Natural killer cell (primary cell): ENCODE data around the gene SIPA1L3. TPM values are rescaled to one million over a fixed set of nuclear protein-coding genes. Genes with fewer than 3 reads are reported as not detected.

ENCODE experiments used
- ATAC-seq, 3 donors: fragments of 150-1000 bp in 2 of 3; fragments of 200-7000 bp in 1 of 3; cut with Tn5 transposase; 1 replicate in 1 of 3; 2 replicates in 2 of 3; pipeline ENCODE4 v1.10.0; 2021; ENCODE audit warnings: mild to moderate bottlenecking in 2 of 3, moderate library complexity in 2 of 3
- DNase-seq, 2 donors: peaks; one replicate each; pipeline versions ENCODE4 v3.0.0 to v3.0.0-alpha.2; 2013 to 2021; ENCODE audit warnings: mixed read lengths in 1 of 2
- H3K27ac ChIP-seq: one replicate; pipeline ENCODE4 v1.5.1; 2013; ENCODE audit warnings: mild to moderate bottlenecking, low read length
- H3K27me3 ChIP-seq: one replicate; pipeline ENCODE4 v1.6.1; 2013; ENCODE audit warnings: low read length; ENCODE audit not compliant: control insufficient read depth, insufficient read depth
- H3K36me3 ChIP-seq: one replicate; pipeline ENCODE4 v1.6.1; 2013; ENCODE audit warnings: low read length; ENCODE audit not compliant: control insufficient read depth, insufficient read depth
- H3K4me1 ChIP-seq: one replicate; pipeline ENCODE4 v1.6.1; 2013; ENCODE audit warnings: low read length; ENCODE audit not compliant: control insufficient read depth, insufficient read depth
- H3K4me3 ChIP-seq: one replicate; pipeline ENCODE4 v1.5.1; 2013; ENCODE audit warnings: low read length
- H3K9me3 ChIP-seq: one replicate; pipeline ENCODE4 v1.6.1; 2013; ENCODE audit warnings: low read length; ENCODE audit not compliant: control insufficient read depth, insufficient read depth
- H3K27ac Mint-ChIP-seq, 2 donors: one replicate each; pipeline ENCODE4 v1.8.0; 2022; ENCODE audit warnings: mild to moderate bottlenecking in 2 of 2, mixed read lengths in 2 of 2, moderate library complexity in 1 of 2
- H3K27me3 Mint-ChIP-seq, 2 donors: one replicate each; pipeline ENCODE4 v1.8.0; 2022; ENCODE audit warnings: low read depth in 2 of 2, mixed read lengths in 2 of 2
- H3K36me3 Mint-ChIP-seq: one replicate; pipeline ENCODE4 v1.8.0; 2022; ENCODE audit warnings: mixed read lengths
- H3K4me1 Mint-ChIP-seq, 2 donors: one replicate each; pipeline ENCODE4 v1.8.0; 2022; ENCODE audit warnings: mixed read lengths in 2 of 2
- H3K4me3 Mint-ChIP-seq: one replicate; pipeline ENCODE4 v1.8.0; 2022; ENCODE audit warnings: mild to moderate bottlenecking, moderate library complexity, mixed read lengths
- H3K9me3 Mint-ChIP-seq, 2 donors: one replicate each; pipeline ENCODE4 v1.8.0; 2022; ENCODE audit warnings: mixed read lengths in 2 of 2
- CTCF ChIP-seq: fragments of 200-600 bp; IDR thresholded peaks from one replicate; pipeline ENCODE4 v1.8.0; 2022; ENCODE audit warnings: antibody characterized with exemption
- WGBS: methylation state at CpG from one replicate; pipeline ENCODE4 v1.1.7; 2013; ENCODE audit warnings: missing lambda C conversion rate; ENCODE audit not compliant: insufficient coverage; 5-methylcytosine and 5-hydroxymethylcytosine counted together
- intact Hi-C: fragments of 100-400 bp; cut with micrococcal nuclease; formaldehyde crosslinking; loops from one replicate; pipeline ENCODE4 v1.14.2; 2022
- total RNA-seq, 4 donors: library from RNA; stranded (reverse); fragments of 120-200 nt in 1 of 4; gene quantifications; one replicate each; pipeline versions ENCODE4 v1.2.3 to v1.2.4, GENCODE V29; 2013 to 2022

The SIPA1L3 gene
- total RNA-seq, 3 donors from 2014 or later (not counting 1 experiment from before 2014, with no cell fraction given): 34.4 to 35.8 (median 35.4) TPM

DNA sequence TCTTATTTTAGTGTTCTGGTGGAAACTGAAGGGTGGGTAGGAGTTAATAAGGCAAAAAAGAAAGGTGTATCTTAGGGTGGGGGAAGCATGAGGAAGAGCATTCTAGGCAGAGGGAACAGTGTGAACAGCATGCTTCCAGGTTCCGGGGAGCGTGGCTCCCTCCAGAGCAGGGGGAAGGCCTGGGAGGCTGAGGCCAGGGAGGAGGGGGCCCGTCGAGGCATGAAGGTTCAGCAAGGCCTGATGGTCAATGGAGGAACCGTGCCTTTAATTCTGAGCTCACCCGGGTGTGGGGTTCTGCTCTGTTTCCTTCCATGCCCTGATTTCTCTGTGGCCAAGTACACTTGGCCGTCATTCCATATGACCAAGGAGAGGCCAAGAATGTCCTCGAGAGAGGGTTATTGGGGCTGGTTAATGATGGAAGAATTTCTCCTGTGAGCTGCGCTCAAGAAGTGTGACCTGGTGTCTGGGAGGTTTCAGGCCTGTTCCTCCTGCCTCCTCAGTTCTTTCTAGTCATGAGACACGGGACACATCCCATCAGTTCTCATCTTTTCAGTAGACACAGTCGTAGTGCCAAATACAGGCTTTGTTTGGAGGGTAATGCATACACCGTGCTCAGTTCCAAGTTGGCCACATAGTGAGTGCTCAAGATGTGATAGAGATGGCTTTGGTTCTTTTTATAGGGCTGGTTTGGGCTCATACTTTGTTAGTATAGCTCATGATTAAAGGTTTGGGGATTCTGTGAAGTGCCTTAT, 73.6 kb downstream of the SIPA1L3 start:
- Histone ChIP-seq H3K36me3 (no peaks in the 10 kb centered on the region), H3K4me1 (peaks cover 25% of the 10 kb centered on the region), H3K4me3 (no peak overlapping the region), H3K27ac (peak overlapping the region; percentile 71), H3K9me3 (no peaks in the 10 kb centered on the region), H3K27me3 (no peaks in the 10 kb centered on the region)
- no peak overlapping the region for H3K4me3 Mint-ChIP-seq
- H3K9me3 Mint-ChIP-seq: no peaks in the 10 kb centered on the region
- no peak for TF ChIP-seq CTCF
- intact Hi-C loops: no loop called here
- H3K36me3 Mint-ChIP-seq: no peaks in the 10 kb centered on the region
- WGBS: 87% methylated on average over 11 of the region's 12 CpGs
- DNase-seq (no peak), ATAC-seq (no peak)
- no peak overlapping the region for H3K27ac Mint-ChIP-seq
- no peaks in the 10 kb centered on the region for H3K27me3 Mint-ChIP-seq
- H3K4me1 Mint-ChIP-seq: peaks cover 10 to 20% of the 10 kb centered on the region in 2 donors

GRCh38 chr19:37981785-37982475, 74.9 kb downstream of the SIPA1L3 start:
- 87% methylated on average over 13 of the region's 13 CpGs for WGBS
- H3K4me3 ChIP-seq: no peak overlapping the region
- H3K27me3 ChIP-seq: no peaks in the 10 kb centered on the region
- H3K4me1 ChIP-seq: peaks cover 32% of the 10 kb centered on the region
- H3K27ac Mint-ChIP-seq: no peak overlapping the region
- no peak for TF ChIP-seq CTCF
- H3K4me3 Mint-ChIP-seq: no peak overlapping the region
- H3K36me3 ChIP-seq: no peaks in the 10 kb centered on the region
- no peaks in the 10 kb centered on the region for H3K27me3 Mint-ChIP-seq
- no peaks in the 10 kb centered on the region for H3K9me3 Mint-ChIP-seq
- H3K27ac ChIP-seq: no peak overlapping the region
- DNase-seq (no peak), ATAC-seq (no peak)
- no peaks in the 10 kb centered on the region for H3K36me3 Mint-ChIP-seq
- no peaks in the 10 kb centered on the region for H3K9me3 ChIP-seq
- peaks cover 21 to 29% of the 10 kb centered on the region in 2 donors for H3K4me1 Mint-ChIP-seq
- intact Hi-C loops: no loop called here

GRCh38 chr19:37982655-37983054, 75.6 kb downstream of the SIPA1L3 start:
- DNase-seq (no peak), ATAC-seq (no peak)
- H3K4me3 ChIP-seq: no peak overlapping the region
- Mint-ChIP-seq H3K4me1 (peaks cover 21 to 30% of the 10 kb centered on the region in 2 donors), H3K9me3 (no peaks in the 10 kb centered on the region), H3K27me3 (no peaks in the 10 kb centered on the region), H3K4me3 (no peak overlapping the region), H3K27ac (no peak overlapping the region), H3K36me3 (no peaks in the 10 kb centered on the region)
- peaks cover 32% of the 10 kb centered on the region for H3K4me1 ChIP-seq
- intact Hi-C loops: no loop called here
- no peaks in the 10 kb centered on the region for H3K27me3 ChIP-seq
- H3K9me3 ChIP-seq: no peaks in the 10 kb centered on the region
- TF ChIP-seq CTCF: no peak
- no peaks in the 10 kb centered on the region for H3K36me3 ChIP-seq
- H3K27ac ChIP-seq: no peak overlapping the region
- WGBS: 94% methylated on average over 5 of the region's 5 CpGs
